ENCODE results near the gene SLC9C2.
"Not testable (repeated sequence)": the region's sequence is repeated elsewhere in the genome, so short reads cannot be mapped to it uniquely, and the experiment has no call there.

DNA sequence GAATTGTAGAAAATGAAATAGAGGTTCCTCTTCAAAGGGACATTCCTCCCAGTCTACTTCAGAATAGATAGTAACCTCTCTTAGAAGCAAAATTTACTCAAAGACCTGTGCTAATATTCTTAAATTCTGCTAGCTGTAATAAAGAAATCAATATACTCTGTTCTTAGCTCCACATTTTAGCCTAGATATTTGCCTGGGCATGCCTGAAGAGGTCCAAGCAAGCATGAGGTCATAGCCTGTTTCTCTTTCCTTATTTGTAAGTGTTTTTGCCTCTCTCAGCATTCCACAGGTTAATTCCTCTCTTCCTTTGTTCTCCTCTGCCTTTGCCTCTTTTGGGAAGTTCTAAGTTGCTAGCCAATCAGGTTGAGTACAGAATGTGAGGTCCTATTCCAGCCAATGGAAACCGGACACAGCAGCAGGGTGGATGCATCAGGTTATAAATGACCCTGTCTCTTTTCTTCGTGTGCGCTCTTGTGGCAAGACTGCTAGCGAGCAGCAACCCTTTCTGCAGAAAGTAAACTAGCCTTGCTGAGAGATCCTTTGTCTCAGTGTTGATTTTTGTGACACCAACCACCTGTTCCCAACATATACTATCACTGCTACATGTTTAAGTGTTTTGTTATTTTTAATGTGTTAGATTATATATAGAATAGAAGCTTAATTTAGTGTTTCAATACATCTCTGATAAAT, 39.7 kb upstream of the SLC9C2 start:
- TF ChIP-seq, protein P1, sequence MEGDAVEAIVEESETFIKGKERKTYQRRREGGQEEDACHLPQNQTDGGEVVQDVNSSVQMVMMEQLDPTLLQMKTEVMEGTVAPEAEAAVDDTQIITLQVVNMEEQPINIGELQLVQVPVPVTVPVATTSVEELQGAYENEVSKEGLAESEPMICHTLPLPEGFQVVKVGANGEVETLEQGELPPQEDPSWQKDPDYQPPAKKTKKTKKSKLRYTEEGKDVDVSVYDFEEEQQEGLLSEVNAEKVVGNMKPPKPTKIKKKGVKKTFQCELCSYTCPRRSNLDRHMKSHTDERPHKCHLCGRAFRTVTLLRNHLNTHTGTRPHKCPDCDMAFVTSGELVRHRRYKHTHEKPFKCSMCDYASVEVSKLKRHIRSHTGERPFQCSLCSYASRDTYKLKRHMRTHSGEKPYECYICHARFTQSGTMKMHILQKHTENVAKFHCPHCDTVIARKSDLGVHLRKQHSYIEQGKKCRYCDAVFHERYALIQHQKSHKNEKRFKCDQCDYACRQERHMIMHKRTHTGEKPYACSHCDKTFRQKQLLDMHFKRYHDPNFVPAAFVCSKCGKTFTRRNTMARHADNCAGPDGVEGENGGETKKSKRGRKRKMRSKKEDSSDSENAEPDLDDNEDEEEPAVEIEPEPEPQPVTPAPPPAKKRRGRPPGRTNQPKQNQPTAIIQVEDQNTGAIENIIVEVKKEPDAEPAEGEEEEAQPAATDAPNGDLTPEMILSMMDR (IDR thresholded peaks at IDR 0.05 in 4 of 5, conservative IDR thresholded peaks at IDR 0.05 in 1 of 5) = not testable (repeated sequence)
- not testable (repeated sequence) for TF ChIP-seq POLR2A (IDR thresholded peaks at IDR 0.05)
